ENCODE data around the gene AS3MT. TPM values are rescaled to one million over a fixed set of nuclear protein-coding genes. Genes with fewer than 3 reads are reported as not detected.

Gene AS3MT
- total and polyA plus RNA-seq, 2 of the 8 experiments (the other 6 are each of a cell fraction or from before 2014, with no cell fraction given) = 5.8 to 10.3 TPM

DNA sequence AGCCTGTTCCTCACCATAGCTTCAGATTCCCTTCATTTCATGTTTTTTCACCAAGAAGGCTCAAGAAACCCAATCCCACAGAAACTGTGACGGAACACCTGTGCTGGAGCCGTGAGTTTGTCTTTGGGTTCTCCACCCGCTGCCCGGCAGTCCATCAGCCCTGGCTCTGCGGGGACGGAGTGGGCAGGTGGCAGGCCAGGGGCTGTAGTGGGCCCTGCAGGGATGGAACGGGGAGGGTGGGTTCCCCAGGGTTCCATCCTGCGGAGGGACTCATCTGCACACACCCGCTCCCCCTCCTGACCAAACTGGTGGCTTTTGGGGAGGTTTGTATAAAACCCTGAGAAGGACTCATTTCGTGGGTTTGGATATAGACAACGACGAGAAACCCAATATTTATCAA, 47.0 kb upstream of the AS3MT start:
- FAIRE-seq = no peak
- no peak overlapping the region for H2BK120ac ChIP-seq (replicated peaks; ENCODE audit: low read depth, low read length)
- H2AK5ac ChIP-seq (ENCODE audit: low read depth, low read length) = no peak overlapping the region
- H2BK12ac ChIP-seq (ENCODE audit: low read depth, low read length) = no peak overlapping the region
- H3K27ac ChIP-seq (ENCODE audit: low read depth, low read length) = no peak overlapping the region
- no peak for TF ChIP-seq SUZ12 (IDR thresholded peaks at IDR 0.05; ENCODE audit: low read length)
- TF ChIP-seq BRCA1 (IDR thresholded peaks at IDR 0.05; ENCODE audit: low read depth, low read length) = no peak
- no peak for TF ChIP-seq KDM4A (IDR thresholded peaks at IDR 0.05; ENCODE audit: low read depth, low read length, severe bottlenecking)
- no peak for TF ChIP-seq CTBP2 (IDR thresholded peaks at IDR 0.05; ENCODE audit: borderline replicate concordance, insufficient read depth, insufficient read length, low read length)
- no peak for TF ChIP-seq SIX5 (IDR thresholded peaks at IDR 0.05; ENCODE audit: low read depth, low read length)
- no peak for TF ChIP-seq KDM5A (IDR thresholded peaks at IDR 0.05; ENCODE audit: low read length)
- TF ChIP-seq RFX5 (IDR thresholded peaks at IDR 0.05; ENCODE audit: borderline replicate concordance, low read depth, low read length) = no peak
- TF ChIP-seq RXRA (IDR thresholded peaks at IDR 0.05; ENCODE audit: insufficient read depth, low read depth, low read length) = no peak
- no peak for TF ChIP-seq POU5F1 (IDR thresholded peaks at IDR 0.05; ENCODE audit: low read depth, low read length)
- TF ChIP-seq CHD1 (IDR thresholded peaks at IDR 0.05; ENCODE audit: low read depth, low read length) = no peak
- no peak for TF ChIP-seq POLR2A (IDR thresholded peaks at IDR 0.05; ENCODE audit: control extremely low read depth in 1 of 2, low read depth in 2 of 2, low read length in 2 of 2)
- TF ChIP-seq BCL11A (IDR thresholded peaks at IDR 0.05; ENCODE audit: low read depth in 2 of 2, low read length in 2 of 2) = no peak
- no peak for TF ChIP-seq SIRT6 (IDR thresholded peaks at IDR 0.05; ENCODE audit: low read length)
- H2BK5ac ChIP-seq (ENCODE audit: low read depth, low read length) = no peak overlapping the region
- H4K5ac ChIP-seq (ENCODE audit: insufficient read length, low read depth, low read length) = no peak overlapping the region
- no peak overlapping the region for H3K18ac ChIP-seq (ENCODE audit: extremely low read depth, low read length)
- H3K56ac ChIP-seq (replicated peaks; ENCODE audit: insufficient read length, low read depth, low read length) = no peak overlapping the region
- H3K4me2 ChIP-seq (ENCODE audit: insufficient read depth in 1 of 2, low read depth in 2 of 2, low read length in 2 of 2) = no peak overlapping the region
- no peak overlapping the region for H3K4ac ChIP-seq (replicated peaks; ENCODE audit: insufficient read length, low read depth, low read length)
- no peak overlapping the region for H2AFZ ChIP-seq (ENCODE audit: low read length)
- no peak for DNase-seq (ENCODE audit: low read depth in 1 of 2, low spot score in 2 of 2)
- H2BK20ac ChIP-seq (ENCODE audit: low read length) = no peak overlapping the region
- H3K9ac ChIP-seq (replicated peaks in 1 of 4; ENCODE audit: extremely low read depth in 1 of 4, low read depth in 3 of 4, low read length in 3 of 4) = no peak overlapping the region
- H3K23ac ChIP-seq (ENCODE audit: insufficient read length) = no peak overlapping the region
- H3K23me2 ChIP-seq (ENCODE audit: low read depth, low read length) = no peaks in the 10 kb centered on the region
- H4K20me1 ChIP-seq (replicated peaks in 1 of 2; ENCODE audit: control insufficient read depth in 1 of 2, insufficient read depth in 2 of 2, low read length in 2 of 2) = no peaks in the 10 kb centered on the region
- H3K36me3 ChIP-seq (ENCODE audit: control insufficient read depth in 2 of 4, insufficient read depth in 4 of 4, low read length in 3 of 4) = no peaks in the 10 kb centered on the region
- POLR2A ChIA-PET (ENCODE audit: partially characterized antibody) = no interaction called here
- 93% methylated on average over 12 of the region's 12 CpGs; no CpG with 5 or more reads in 1 of the 2 experiments for WGBS, 2 experiments (ENCODE audit: extremely low coverage in 1 of 2, insufficient coverage in 1 of 2, insufficient read length in 1 of 2, insufficient replicate concordance in 2 of 2, low coverage in 1 of 2, low lambda C conversion rate in 2 of 2, missing lambda C conversion rate in 1 of 2)
- H4K91ac ChIP-seq (replicated peaks; ENCODE audit: insufficient read length, low read length) = no peak overlapping the region
- peaks cover 4 to 11% of the 10 kb centered on the region in 2 experiments; a peak in 2 of 4 replicates for H3K9me3 ChIP-seq (ENCODE audit: insufficient read depth in 2 of 2, low read depth in 1 of 2, low read length in 1 of 2)
- CTCF ChIA-PET (ENCODE audit: partially characterized antibody) = interaction anchor here (1.2 to 4.7 kb wide), 4 partner anchors 10 to 92 kb away, joined by 3 to 26 read pairs (median 4); partner anchors contain the start of gene CYP17A1
- H3K14ac ChIP-seq (ENCODE audit: insufficient read length) = no peak overlapping the region
- no peak overlapping the region for H2BK15ac ChIP-seq (ENCODE audit: low read length)
- H3K4me3 ChIP-seq (ENCODE audit: extremely low read depth in 1 of 4, insufficient read depth in 2 of 4, low read depth in 3 of 4, low read length in 4 of 4) = no peak overlapping the region
- H4K8ac ChIP-seq (ENCODE audit: extremely low read depth, insufficient read depth, low read length) = no peak overlapping the region
- H3K79me1 ChIP-seq (ENCODE audit: low read depth, low read length) = no peaks in the 10 kb centered on the region
- H3K4me1 ChIP-seq (replicated peaks in 1 of 4; ENCODE audit: control insufficient read depth in 3 of 4, insufficient read depth in 4 of 4, low read length in 3 of 4) = no peaks in the 10 kb centered on the region; a peak in 2 of 7 replicates
- no peaks in the 10 kb centered on the region for H3K27me3 ChIP-seq (replicated peaks in 1 of 4; ENCODE audit: control insufficient read depth in 3 of 4, extremely low read depth in 1 of 4, insufficient read depth in 3 of 4, low read length in 3 of 4)
- H3K79me2 ChIP-seq (ENCODE audit: control insufficient read depth in 1 of 2, insufficient read depth in 2 of 2, low read length in 2 of 2) = no peaks in the 10 kb centered on the region

Data from H1 (cell line).